ENCODE measurements around the gene TMPRSS6. TPM values are rescaled to one million over a fixed set of nuclear protein-coding genes. Genes with fewer than 3 reads are reported as not detected.

The TMPRSS6 gene
- total RNA-seq, 4 donors from 2014 or later: 0.27 to 0.88 TPM; not detected in 2

DNA sequence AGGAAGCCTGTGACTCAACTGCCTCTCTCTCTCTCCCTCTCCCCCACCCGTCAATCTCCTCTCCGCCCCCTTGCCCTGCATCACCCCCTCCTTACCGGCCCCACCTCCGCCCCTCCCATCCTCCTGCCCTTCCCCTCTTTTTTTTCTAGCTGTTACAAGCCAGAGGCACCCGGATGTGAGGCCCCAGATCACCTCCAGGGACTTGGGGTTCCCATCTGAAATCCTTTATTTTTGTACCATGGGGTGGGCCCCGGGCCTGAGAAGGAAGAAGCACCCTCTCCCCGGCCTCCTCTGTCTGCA, 47.2 kb downstream of the TMPRSS6 start:
- H3K27ac ChIP-seq: no peak overlapping the region
- no peak overlapping the region for H3K4me3 ChIP-seq
- no peaks in the 10 kb centered on the region for H3K9me3 ChIP-seq
- H3K36me3 ChIP-seq: peaks cover 0 to 10% (median 0%) of the 10 kb centered on the region in 3 donors
- no peak for TF ChIP-seq POLR2A (IDR thresholded peaks at IDR 0.05)
- TF ChIP-seq, protein P1, sequence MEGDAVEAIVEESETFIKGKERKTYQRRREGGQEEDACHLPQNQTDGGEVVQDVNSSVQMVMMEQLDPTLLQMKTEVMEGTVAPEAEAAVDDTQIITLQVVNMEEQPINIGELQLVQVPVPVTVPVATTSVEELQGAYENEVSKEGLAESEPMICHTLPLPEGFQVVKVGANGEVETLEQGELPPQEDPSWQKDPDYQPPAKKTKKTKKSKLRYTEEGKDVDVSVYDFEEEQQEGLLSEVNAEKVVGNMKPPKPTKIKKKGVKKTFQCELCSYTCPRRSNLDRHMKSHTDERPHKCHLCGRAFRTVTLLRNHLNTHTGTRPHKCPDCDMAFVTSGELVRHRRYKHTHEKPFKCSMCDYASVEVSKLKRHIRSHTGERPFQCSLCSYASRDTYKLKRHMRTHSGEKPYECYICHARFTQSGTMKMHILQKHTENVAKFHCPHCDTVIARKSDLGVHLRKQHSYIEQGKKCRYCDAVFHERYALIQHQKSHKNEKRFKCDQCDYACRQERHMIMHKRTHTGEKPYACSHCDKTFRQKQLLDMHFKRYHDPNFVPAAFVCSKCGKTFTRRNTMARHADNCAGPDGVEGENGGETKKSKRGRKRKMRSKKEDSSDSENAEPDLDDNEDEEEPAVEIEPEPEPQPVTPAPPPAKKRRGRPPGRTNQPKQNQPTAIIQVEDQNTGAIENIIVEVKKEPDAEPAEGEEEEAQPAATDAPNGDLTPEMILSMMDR (IDR thresholded peaks at IDR 0.05): no peak
- H3K4me1 ChIP-seq: peaks cover 0 to 7% (median 0%) of the 10 kb centered on the region in 4 donors
- DNase-seq: no peak
- no peaks in the 10 kb centered on the region for H3K27me3 ChIP-seq

DNA sequence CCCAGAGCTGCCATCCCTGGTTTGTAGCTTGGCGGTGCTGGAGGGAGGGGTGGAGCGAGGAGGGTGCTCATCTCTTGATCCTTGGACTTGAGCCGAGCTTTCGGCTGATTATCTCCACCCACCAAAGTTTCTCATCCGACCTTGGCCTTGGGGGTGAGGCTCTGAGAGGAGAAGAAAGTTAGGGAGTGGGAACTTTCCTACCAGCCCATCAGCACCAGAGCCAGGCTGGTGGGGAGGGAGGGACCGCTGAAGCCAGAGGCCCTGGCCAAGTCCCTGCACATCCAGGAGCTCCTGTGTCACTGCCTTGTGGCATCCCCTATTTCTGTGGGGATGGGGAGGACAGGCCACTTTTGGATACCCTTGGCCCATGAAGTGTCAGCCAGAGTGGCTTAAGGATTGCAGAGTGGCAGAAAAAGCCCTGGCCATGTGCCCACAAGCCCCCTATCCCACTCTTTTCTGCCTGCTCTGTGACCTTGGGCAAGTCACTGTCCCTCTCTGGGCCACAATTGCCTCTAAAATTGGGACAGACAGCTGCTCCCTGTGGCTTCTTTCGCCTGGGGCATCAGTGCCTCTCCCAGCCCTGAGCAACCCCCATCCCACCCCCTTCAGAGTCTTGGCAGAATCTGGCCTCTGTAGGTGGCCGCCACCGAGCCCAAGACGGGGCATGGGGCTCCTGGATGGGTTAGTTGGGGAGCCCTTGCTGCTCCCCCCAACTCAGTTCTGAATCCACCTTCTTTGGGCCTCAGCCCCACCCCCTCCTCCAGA, 47.7 kb downstream of the TMPRSS6 start:
- Histone ChIP-seq H3K27ac (no peak overlapping the region), H3K9me3 (no peaks in the 10 kb centered on the region), H3K4me3 (no peak overlapping the region), H3K4me1 (peaks cover 0 to 7% (median 0%) of the 10 kb centered on the region in 4 donors), H3K36me3 (peaks cover 0 to 13% (median 0%) of the 10 kb centered on the region in 3 donors), H3K27me3 (no peaks in the 10 kb centered on the region)
- TF ChIP-seq, protein P1 (IDR thresholded peaks at IDR 0.05): no peak
- TF ChIP-seq POLR2A (IDR thresholded peaks at IDR 0.05): no peak
- DNase-seq: no peak

DNA sequence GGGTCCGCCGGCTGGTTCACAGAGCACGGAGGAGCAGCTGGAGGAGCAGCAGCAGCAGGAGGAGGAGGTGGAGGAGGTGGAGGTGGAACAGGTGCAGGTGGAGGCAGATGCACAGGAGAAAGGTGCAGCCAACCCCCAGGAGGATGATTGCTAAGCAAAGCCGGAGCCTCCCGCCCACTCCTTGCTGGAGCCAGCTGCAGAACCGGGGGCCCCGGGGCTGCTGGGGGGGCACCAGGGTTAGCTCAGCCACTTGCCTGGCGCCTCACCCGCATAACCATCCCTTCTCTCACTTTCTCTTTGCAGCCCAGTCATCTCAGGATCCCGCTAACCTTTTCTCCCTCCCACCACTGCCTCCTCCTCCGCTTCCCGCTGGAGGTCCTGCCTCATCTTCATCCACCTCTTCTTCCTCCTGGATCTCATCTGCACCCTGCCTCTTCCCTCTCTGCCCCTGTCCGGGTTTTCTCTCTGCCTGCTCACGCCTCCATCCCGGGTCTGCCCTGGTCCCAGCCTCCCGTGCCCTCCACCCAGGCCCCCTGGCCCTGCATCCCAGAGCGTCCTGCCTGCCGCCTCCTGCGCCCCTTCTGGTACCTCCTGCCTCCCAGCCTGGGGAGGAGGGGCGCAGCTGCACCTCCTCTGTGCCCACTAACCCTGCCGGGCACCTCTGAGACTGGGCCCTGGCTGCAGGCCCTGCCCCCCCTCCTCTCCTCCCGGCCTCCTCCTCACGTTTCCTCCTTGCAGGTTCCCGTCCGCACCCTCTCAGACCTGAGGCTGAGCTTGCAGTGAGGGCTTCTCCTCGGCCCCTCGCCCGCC, 48.5 kb downstream of the TMPRSS6 start:
- no peaks in the 10 kb centered on the region for H3K9me3 ChIP-seq
- peaks cover 0 to 7% (median 0%) of the 10 kb centered on the region in 4 donors for H3K4me1 ChIP-seq
- no peak overlapping the region for H3K27ac ChIP-seq
- no peaks in the 10 kb centered on the region for H3K27me3 ChIP-seq
- DNase-seq: no peak
- peaks cover 0 to 17% (median 0%) of the 10 kb centered on the region in 3 donors for H3K36me3 ChIP-seq
- no peak for TF ChIP-seq POLR2A (IDR thresholded peaks at IDR 0.05)
- TF ChIP-seq, protein P1 (IDR thresholded peaks at IDR 0.05): no peak
- H3K4me3 ChIP-seq: no peak overlapping the region

DNA sequence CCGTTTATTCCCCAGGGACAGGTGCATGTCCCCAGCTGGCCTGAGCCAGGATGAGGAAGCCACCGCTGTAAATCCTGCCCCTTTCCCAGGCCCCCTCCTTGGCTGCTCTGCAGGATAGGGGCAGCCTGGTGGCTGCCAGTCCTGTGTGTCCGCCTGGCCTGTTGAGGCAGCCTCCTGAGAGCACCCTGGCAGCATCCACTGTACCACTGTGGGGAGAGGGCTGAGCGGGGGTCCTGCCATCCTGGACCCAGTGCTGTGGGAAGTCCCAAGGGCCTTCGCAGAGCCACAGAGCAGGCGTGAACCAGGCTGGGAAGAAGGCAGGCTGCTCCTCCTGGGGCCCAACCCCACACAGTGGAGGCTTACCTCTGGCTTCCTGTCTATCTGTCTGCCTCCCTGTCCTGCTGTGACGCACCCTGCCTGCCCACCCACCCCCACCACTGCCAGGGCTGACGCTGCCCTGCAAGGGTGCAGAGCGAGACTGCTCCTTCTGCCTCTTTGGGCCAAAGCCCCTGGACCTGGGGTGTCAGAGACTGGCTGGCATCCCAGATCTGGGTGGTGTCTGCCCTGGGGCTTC, 49.5 kb downstream of the TMPRSS6 start:
- H3K4me3 ChIP-seq: no peak overlapping the region
- peaks cover 0 to 17% (median 0%) of the 10 kb centered on the region in 3 donors for H3K36me3 ChIP-seq
- TF ChIP-seq POLR2A (IDR thresholded peaks at IDR 0.05): no peak
- TF ChIP-seq, protein P1 (IDR thresholded peaks at IDR 0.05): no peak
- H3K9me3 ChIP-seq: no peaks in the 10 kb centered on the region
- H3K27me3 ChIP-seq: no peaks in the 10 kb centered on the region
- peaks cover 0 to 7% (median 0%) of the 10 kb centered on the region in 4 donors for H3K4me1 ChIP-seq
- H3K27ac ChIP-seq: no peak overlapping the region
- DNase-seq: no peak

DNA sequence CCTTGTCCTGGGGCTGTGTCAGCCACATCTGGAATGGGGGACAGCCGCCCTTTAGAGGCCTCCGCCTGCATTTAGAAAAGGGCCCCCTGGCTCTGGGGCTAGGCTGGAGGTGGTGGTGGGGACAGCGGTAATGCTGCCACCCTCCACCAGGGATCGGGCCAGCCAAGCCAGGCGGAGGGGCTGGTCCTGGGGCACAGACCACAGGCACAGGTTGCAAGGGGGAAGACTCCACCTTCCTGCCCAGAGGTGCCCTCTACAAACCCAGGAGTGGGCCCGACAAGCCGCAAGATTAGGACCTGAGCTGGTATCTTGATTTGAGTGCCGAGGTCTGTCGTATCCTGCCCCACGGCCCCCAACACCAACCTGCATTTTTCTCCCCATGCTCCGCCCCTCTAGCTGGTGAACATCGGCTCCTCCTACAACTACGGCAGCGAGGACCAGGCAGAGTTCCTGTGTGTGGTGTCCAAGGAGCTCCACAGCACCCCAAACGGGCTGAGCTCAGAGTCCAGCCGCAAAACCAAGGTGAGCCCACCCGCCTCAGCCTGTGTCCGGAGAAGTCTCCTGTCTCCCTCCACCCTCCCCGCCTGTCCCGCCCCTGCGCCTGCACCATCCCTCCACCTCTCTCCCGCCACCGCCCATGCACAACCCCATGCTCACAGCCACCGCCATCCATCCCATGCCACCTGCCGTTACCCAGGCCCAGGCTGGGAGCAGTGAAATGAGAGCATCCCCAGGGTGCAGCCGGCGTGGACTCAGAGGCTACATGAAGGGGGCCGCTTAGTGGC, 50.4 kb downstream of the TMPRSS6 start:
- H3K36me3 ChIP-seq: peaks cover 0 to 17% (median 0%) of the 10 kb centered on the region in 3 donors
- DNase-seq: no peak
- no peak for TF ChIP-seq POLR2A (IDR thresholded peaks at IDR 0.05)
- TF ChIP-seq, protein P1 (IDR thresholded peaks at IDR 0.05): no peak
- no peaks in the 10 kb centered on the region for H3K27me3 ChIP-seq
- no peaks in the 10 kb centered on the region for H3K9me3 ChIP-seq
- peaks cover 0 to 11% (median 0%) of the 10 kb centered on the region in 4 donors for H3K4me1 ChIP-seq
- no peak overlapping the region for H3K27ac ChIP-seq
- H3K4me3 ChIP-seq: no peak overlapping the region

Measured in Peyer's patch (tissue), 4 donors.